Transverse colon (tissue), 4 donors: ENCODE data around the gene TOMM22. TPM values are rescaled to one million over a fixed set of nuclear protein-coding genes. Genes with fewer than 3 reads are reported as not detected.

Experiments
- DNase-seq: peaks from one replicate; pipeline ENCODE4 v3.0.0-alpha.2; 2019
- H3K27ac ChIP-seq, 4 donors: fragments of 200-600 bp; sonication (generic); 2 replicates each; pipeline ENCODE4 v1.5.1; 2016 to 2018; ENCODE audit warnings: inconsistent platforms in 4 of 4
- H3K27me3 ChIP-seq: fragments of 200-600 bp; sonication (generic); 2 replicates; pipeline ENCODE4 v1.5.1; 2017; ENCODE audit warnings: inconsistent platforms
- H3K36me3 ChIP-seq, 4 donors: fragments of 200-600 bp; sonication (generic); 2 replicates each; pipeline ENCODE4 v1.5.1; 2017 to 2019; ENCODE audit warnings: inconsistent platforms in 4 of 4
- H3K4me1 ChIP-seq, 4 donors: fragments of 200-600 bp; sonication (generic); 2 replicates each; pipeline ENCODE4 v1.5.1; 2017 to 2020; ENCODE audit warnings: inconsistent platforms in 4 of 4
- H3K4me3 ChIP-seq, 4 donors: fragments of 200-600 bp; sonication (generic); 1 replicate in 1 of 4; 2 replicates in 3 of 4; pipeline versions ENCODE4 v1.5.1 to v1.6.1; 2017 to 2019; ENCODE audit warnings: inconsistent platforms in 4 of 4
- H3K9me3 ChIP-seq, 2 donors: fragments of 200-600 bp; sonication (generic); 2 replicates each; pipeline ENCODE4 v1.5.1; 2017 to 2019; ENCODE audit warnings: inconsistent platforms in 2 of 2
- EP300 ChIP-seq: sonication (generic); formaldehyde crosslinking; IDR thresholded peaks from one replicate; pipeline ENCODE4 v1.6.1; 2017; ENCODE audit warnings: antibody characterized with exemption, low read depth
- POLR2A ChIP-seq: fragments of 450-650 bp; IDR thresholded peaks from one replicate; pipeline ENCODE4 v1.6.1; 2016; ENCODE audit warnings: antibody characterized with exemption, mild to moderate bottlenecking, moderate library complexity
- POLR2AphosphoS5 ChIP-seq, 3 donors: sonication (generic); formaldehyde crosslinking; IDR thresholded peaks; one replicate each; pipeline ENCODE4 v1.6.1; 2016; ENCODE audit warnings: antibody characterized with exemption in 3 of 3
- WGBS, 2 donors: methylation state at CpG; one replicate each; pipeline ENCODE4 v1.1.5; 2018; ENCODE audit warnings: low coverage in 1 of 2; 5-methylcytosine and 5-hydroxymethylcytosine counted together
- in situ Hi-C, 4 donors: fragments of 200-750 bp; cut with MboI; loops; one replicate each; pipeline versions ENCODE4 v1.15.0 to v1.15.1; 2017; ENCODE audit warnings: low sequenced_read_pairs in 3 of 4, low pct_ligation_motif_present in 1 of 4, low pct_unique_long_range_greater_than_20kb in 1 of 4
- intact Hi-C: fragments of 100-400 bp; cut with DNase I; formaldehyde crosslinking; loops from one replicate; pipeline ENCODE4 v1.15.1; 2023; ENCODE audit warnings: low total_unique reads
- total RNA-seq, 4 donors: library from RNA; depleted of rRNA; stranded (reverse); fragments of >200 nt; gene quantifications; one replicate each; pipeline ENCODE4 v1.1.0, GENCODE V29; 2016
- TF ChIP-seq, protein P1 (sequence below), 5 experiments: fragments of 200-600 bp in 3 of 5; fragments of 450-650 bp in 2 of 5; sonication (generic) in 3 of 5; IDR thresholded peaks; 1 replicate in 2 of 5; 2 replicates in 3 of 5; pipeline ENCODE4 v1.5.1; 2016 to 2017; ENCODE audit warnings: antibody characterized with exemption in 5 of 5, inconsistent platforms in 3 of 5, mild to moderate bottlenecking in 2 of 5, moderate library complexity in 1 of 5

The TOMM22 gene
- total RNA-seq, 4 donors from 2014 or later = 19.1 to 48.3 (median 32.9) TPM

DNA sequence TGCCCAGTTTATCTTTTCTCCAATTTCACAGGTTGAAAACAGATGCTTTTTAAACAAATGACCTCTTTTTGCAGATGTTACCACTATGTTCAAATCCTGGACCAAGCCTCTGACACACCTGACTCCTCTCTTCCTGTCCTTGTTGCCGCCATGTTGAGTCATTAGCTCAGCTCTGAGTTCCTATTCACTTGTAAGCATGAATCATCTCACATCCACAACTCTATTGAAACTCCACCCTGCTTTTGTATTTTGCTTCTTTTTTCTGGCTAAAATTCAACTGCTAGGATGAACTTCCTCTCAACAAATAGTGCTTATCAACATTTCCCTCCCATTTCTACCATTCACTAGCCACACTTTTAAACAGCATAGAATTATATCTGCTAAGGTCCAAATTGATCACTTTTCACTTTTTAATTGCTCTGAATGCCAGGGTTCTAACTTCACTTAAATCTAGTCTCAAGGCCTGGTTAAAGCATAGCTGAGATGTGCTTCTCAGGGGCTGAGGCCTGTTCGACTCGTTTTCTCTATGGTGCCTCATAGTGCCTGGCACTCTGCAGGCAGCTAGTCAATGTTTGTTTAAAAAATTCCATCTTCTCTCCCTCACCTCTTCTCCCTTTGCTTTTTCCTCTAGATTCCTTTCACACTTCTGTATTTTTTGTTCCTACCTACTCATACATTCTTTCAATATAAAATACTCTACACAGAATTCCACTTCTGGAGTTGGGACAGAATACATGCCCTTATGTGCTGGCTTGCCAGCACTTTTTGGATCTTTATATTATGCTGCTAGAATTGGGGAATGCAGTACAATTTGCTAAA, 15.1 kb downstream of the TOMM22 start:
- peaks cover 33 to 87% (median 65%) of the 10 kb centered on the region in 4 donors for H3K4me1 ChIP-seq
- DNase-seq = no peak
- H3K9me3 ChIP-seq = no peaks in the 10 kb centered on the region

DNA sequence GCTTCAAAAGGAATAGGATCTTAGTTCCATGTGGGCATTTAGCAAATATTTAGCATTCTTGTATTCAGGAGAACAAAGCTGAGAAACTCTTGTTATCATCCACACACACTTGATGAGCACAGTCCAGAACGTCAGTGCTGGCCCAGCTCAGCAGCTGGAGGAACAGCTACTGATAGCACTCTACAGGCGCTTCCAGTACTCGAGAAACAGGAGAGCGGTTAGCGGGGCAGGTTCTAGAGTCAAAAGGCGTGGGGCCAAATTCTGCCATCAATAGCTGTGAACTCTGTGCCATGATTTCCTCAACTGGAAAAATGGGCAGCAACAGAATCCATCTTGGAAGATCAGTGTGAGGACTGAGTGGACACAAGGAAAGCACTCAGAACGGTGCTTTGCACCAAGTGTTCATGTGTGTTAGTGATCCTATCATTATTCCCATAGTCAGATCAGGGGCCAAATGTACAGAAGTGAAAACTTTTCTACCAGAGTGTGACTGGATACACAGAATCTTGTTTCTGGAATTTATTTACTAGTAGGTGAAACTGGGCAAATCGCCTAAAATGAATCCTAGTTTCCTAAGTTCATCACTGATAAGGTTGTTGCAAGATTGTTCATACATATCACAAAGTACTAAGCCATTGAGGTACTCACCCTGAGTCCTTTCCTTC, 15.8 kb downstream of the TOMM22 start:
- peak overlapping the region in 1 of 4 donors; percentile 62 for H3K4me3 ChIP-seq
- DNase-seq = no peak
- in situ Hi-C loops (no loop called here), intact Hi-C loops (no loop called here)
- peaks cover 32 to 81% (median 62%) of the 10 kb centered on the region in 4 donors for H3K4me1 ChIP-seq
- H3K9me3 ChIP-seq = no peaks in the 10 kb centered on the region
- 65 to 74% methylated on average over 6 to 8 of the region's 8 CpGs for WGBS, 2 donors
- no peak for TF ChIP-seq POLR2A
- no peak for TF ChIP-seq EP300
- peak in 1 of 3 donors; percentile 9 for TF ChIP-seq POLR2AphosphoS5 (IDR thresholded peaks at IDR 0.05)
- peak overlapping the region; percentile 93 to 99 (median 98) for H3K27ac ChIP-seq
- H3K27me3 ChIP-seq = no peaks in the 10 kb centered on the region
- no peaks in the 10 kb centered on the region for H3K36me3 ChIP-seq

More for the DNA sequence above, 15.1 kb downstream of the TOMM22 start:
- in situ Hi-C loops (no loop called here), intact Hi-C loops (no loop called here)
- Histone ChIP-seq H3K27ac (peak overlapping the region; percentile 93 to 99 (median 98)), H3K27me3 (no peaks in the 10 kb centered on the region), H3K4me3 (peak overlapping the region in 1 of 4 donors; percentile 62), H3K36me3 (peaks cover 0 to 5% (median 0%) of the 10 kb centered on the region in 4 donors)
- WGBS, 2 donors = 27 to 31% methylated on average over 3 of the region's 3 CpGs
- TF ChIP-seq POLR2AphosphoS5 (IDR thresholded peaks at IDR 0.05) (peak in 2 of 3 donors; percentile 16 to 65), EP300 (no peak)

DNA sequence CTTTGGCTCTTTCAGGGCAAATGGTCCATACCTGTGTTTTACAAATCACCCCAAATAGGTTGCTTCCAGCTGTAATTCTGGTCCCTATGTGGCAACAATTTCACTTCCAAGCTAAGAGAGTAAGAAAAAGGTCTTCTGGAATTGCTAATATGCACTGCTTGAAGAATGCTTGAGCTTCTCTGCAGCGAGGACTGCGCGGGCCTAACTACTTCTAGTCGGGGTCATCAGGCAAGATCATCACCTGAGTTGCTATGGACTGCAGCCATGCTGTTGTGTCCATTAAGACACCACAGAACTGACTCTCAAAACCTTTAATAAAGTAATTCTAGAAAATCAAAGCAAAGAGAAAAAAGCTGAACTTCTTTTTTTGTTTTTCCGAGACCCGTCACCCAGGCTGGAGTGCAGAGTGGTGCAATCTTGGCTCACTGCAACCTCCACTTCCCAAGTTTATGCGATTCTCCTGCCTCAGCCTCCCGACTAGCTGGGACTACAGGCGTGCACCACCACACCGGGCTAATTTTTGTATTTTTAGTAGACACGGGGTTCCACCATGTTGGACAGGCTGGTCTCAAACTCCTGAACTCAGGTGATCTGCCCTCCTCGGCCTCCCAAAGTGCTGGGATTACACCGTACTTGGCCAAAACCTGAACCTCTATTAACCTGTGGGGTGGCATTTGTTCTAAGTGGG, 16.8 kb downstream of the TOMM22 start:
- H3K4me1 ChIP-seq = peaks cover 24 to 72% (median 58%) of the 10 kb centered on the region in 4 donors
- H3K4me3 ChIP-seq = peak overlapping the region in 3 of 4 donors; percentile 62 to 81 (median 80)
- in situ Hi-C loops = no loop called here

DNA sequence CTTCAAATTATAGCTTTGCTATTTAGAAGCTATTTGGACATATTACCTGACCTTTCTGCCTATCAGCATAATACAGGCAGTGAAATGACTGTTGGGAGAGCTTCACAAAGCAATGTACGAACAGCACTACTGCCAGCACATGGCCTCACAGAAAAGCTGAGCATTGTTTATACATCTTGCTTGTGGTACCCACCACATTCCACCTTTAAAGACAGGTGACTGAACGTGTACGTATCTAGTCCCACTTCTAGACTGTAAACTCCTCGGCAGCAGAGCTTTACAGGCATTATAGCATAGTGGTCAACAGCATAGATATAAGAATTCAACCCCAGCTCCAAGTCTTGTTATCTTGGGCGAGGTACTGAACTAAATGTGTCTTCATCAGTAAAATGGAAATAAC, 17.4 kb downstream of the TOMM22 start:
- in situ Hi-C loops (no loop called here), intact Hi-C loops (no loop called here)
- Histone ChIP-seq H3K27ac (peak overlapping the region; percentile 93 to 99 (median 98)), H3K27me3 (no peaks in the 10 kb centered on the region), H3K4me1 (peaks cover 22 to 66% (median 57%) of the 10 kb centered on the region in 4 donors), H3K36me3 (no peaks in the 10 kb centered on the region), H3K9me3 (no peaks in the 10 kb centered on the region), H3K4me3 (peak overlapping the region in 3 of 4 donors; percentile 62 to 81 (median 80))
- 44 to 50% methylated on average over 2 to 5 of the region's 5 CpGs for WGBS, 2 donors
- DNase-seq = no peak
- TF ChIP-seq POLR2AphosphoS5 (IDR thresholded peaks at IDR 0.05) (no peak), EP300 (no peak), POLR2A (no peak)
- TF ChIP-seq, protein P1, sequence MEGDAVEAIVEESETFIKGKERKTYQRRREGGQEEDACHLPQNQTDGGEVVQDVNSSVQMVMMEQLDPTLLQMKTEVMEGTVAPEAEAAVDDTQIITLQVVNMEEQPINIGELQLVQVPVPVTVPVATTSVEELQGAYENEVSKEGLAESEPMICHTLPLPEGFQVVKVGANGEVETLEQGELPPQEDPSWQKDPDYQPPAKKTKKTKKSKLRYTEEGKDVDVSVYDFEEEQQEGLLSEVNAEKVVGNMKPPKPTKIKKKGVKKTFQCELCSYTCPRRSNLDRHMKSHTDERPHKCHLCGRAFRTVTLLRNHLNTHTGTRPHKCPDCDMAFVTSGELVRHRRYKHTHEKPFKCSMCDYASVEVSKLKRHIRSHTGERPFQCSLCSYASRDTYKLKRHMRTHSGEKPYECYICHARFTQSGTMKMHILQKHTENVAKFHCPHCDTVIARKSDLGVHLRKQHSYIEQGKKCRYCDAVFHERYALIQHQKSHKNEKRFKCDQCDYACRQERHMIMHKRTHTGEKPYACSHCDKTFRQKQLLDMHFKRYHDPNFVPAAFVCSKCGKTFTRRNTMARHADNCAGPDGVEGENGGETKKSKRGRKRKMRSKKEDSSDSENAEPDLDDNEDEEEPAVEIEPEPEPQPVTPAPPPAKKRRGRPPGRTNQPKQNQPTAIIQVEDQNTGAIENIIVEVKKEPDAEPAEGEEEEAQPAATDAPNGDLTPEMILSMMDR (IDR thresholded peaks at IDR 0.05) = no peak

More for the DNA sequence above, 16.8 kb downstream of the TOMM22 start:
- Histone ChIP-seq H3K36me3 (no peaks in the 10 kb centered on the region), H3K27me3 (no peaks in the 10 kb centered on the region), H3K9me3 (no peaks in the 10 kb centered on the region), H3K27ac (peak overlapping the region; percentile 93 to 99 (median 98))
- intact Hi-C loops = no loop called here
- no peak for DNase-seq
- TF ChIP-seq, protein P1 (IDR thresholded peaks at IDR 0.05) = no peak
- TF ChIP-seq POLR2A (no peak), EP300 (no peak), POLR2AphosphoS5 (IDR thresholded peaks at IDR 0.05) (no peak)
- WGBS, 2 donors = 90 to 91% methylated on average over 5 to 13 of the region's 13 CpGs
